GM12878 (cell line): ENCODE data around the gene DAGLA. TPM values are rescaled to one million over a fixed set of nuclear protein-coding genes. Genes with fewer than 3 reads are reported as not detected.

Experiments
- ATAC-seq: fragments of 200-7000 bp; cut with Tn5 transposase; 3 replicates; pipeline ENCODE4 v1.9.1; 2020; ENCODE audit warnings: mild to moderate bottlenecking, moderate library complexity
- BruUV-seq: library from RNA; stranded (reverse); fragments of 400-500 nt; replicated peaks from 2 replicates; lab custom pipeline; 2021; lab: Mats Ljungman, UMichigan
- CTCF ChIA-PET: fragments of 300-600 bp; sonication (Branson Sonifier 250); formaldehyde crosslinking; extraction: SDS; loops from one replicate; lab custom pipeline; 2021; ENCODE audit warnings: inconsistent platforms; lab: Yijun Ruan, JAX
- POLR2A ChIA-PET: fragments of 350-600 bp; formaldehyde crosslinking; extraction: SDS; loops from one replicate; lab custom pipeline; 2021; ENCODE audit warnings: inconsistent platforms; lab: Charles Lee
- RAD21 ChIA-PET: fragments of 300-600 bp; sonication (Branson Sonifier 250); formaldehyde crosslinking; loops from one replicate; lab custom pipeline; 2023; ENCODE audit warnings: antibody characterized with exemption; ENCODE audit not compliant: unreplicated experiment; lab: Charles Lee
- SMC1A ChIA-PET: fragments of 300-600 bp; sonication (Branson Sonifier 250); formaldehyde crosslinking; loops from one replicate; lab custom pipeline; 2023; ENCODE audit not compliant: unreplicated experiment, uncharacterized antibody; lab: Charles Lee
- DNase-seq: peaks from one replicate; pipeline ENCODE4 v3.0.0-alpha.2; 2011; ENCODE audit warnings: low read depth, low spot score
- FAIRE-seq: peaks from 3 replicates; lab custom pipeline; 2011; peaks lifted over from hg19 to GRCh38; lab: Jason Lieb, UNC
- H2AFZ ChIP-seq: 2 replicates; pipeline ENCODE4 v1.6.0; 2011; ENCODE audit warnings: low read depth, low read length, control low read depth; ENCODE audit not compliant: control insufficient read depth
- H3K27ac ChIP-seq: 2 replicates; pipeline ENCODE4 v1.5.1; 2011; ENCODE audit warnings: control low read depth; ENCODE audit not compliant: control insufficient read depth, insufficient read depth
- H3K27me3 ChIP-seq, 2 experiments: replicated peaks in 1 of 2; 2 replicates each; pipeline versions ENCODE4 v1.6.0 to v1.6.1; 2011; ENCODE audit warnings: low read length in 1 of 2; ENCODE audit not compliant: control insufficient read depth in 2 of 2, insufficient read depth in 2 of 2
- H3K36me3 ChIP-seq, 2 experiments: 2 replicates each; pipeline ENCODE4 v1.5.1; 2011; ENCODE audit warnings: low read length in 1 of 2; ENCODE audit not compliant: control insufficient read depth in 2 of 2, insufficient read depth in 2 of 2
- H3K4me1 ChIP-seq: 2 replicates; pipeline ENCODE4 v1.6.1; 2011; ENCODE audit warnings: mild to moderate bottlenecking, low read length, moderate library complexity, mixed read lengths; ENCODE audit not compliant: control insufficient read depth, insufficient read depth
- H3K4me2 ChIP-seq: 2 replicates; pipeline ENCODE4 v1.6.0; 2011; ENCODE audit warnings: control low read depth; ENCODE audit not compliant: control insufficient read depth, insufficient read depth
- H3K4me3 ChIP-seq: fragments of 200-600 bp; sonication (generic); 2 replicates; pipeline ENCODE4 v1.5.1; 2016
- H3K79me2 ChIP-seq: 2 replicates; pipeline ENCODE4 v1.6.0; 2011; ENCODE audit warnings: low read length; ENCODE audit not compliant: control insufficient read depth, insufficient read depth
- H3K9ac ChIP-seq: 2 replicates; pipeline ENCODE4 v1.8.0; 2011; ENCODE audit warnings: low read length, control low read depth, mixed read lengths; ENCODE audit not compliant: control insufficient read depth, insufficient read depth
- H3K9me3 ChIP-seq: replicated peaks from 3 replicates; pipeline ENCODE4 v1.5.1; 2011; ENCODE audit warnings: mild to moderate bottlenecking, low read length; ENCODE audit not compliant: control insufficient read depth, insufficient read depth
- H4K20me1 ChIP-seq: 2 replicates; pipeline ENCODE4 v1.6.0; 2011; ENCODE audit not compliant: control insufficient read depth, insufficient read depth
- ASH2L ChIP-seq: fragments of 300-600, 200-600 bp; sonication (generic); IDR thresholded peaks from 2 replicates; pipeline ENCODE4 v1.6.1; 2017; ENCODE audit warnings: low read depth, mild to moderate bottlenecking, borderline replicate concordance
- BRCA1 ChIP-seq: IDR thresholded peaks from 2 replicates; pipeline ENCODE4 v1.6.1; 2011; ENCODE audit warnings: low read depth, low read length, improper control_type of control experiment
- MEF2B ChIP-seq: fragments of 450-650 bp; IDR thresholded peaks from 2 replicates; pipeline ENCODE4 v1.6.1; 2018; ENCODE audit warnings: mild to moderate bottlenecking, moderate library complexity; ENCODE audit not compliant: partially characterized antibody, poor library complexity, severe bottlenecking
- POU2F2 ChIP-seq: IDR thresholded peaks from 3 replicates; pipeline ENCODE4 v1.6.1; 2011; ENCODE audit warnings: low read depth, mild to moderate bottlenecking, low read length, borderline replicate concordance
- TAF1 ChIP-seq: IDR thresholded peaks from 2 replicates; pipeline ENCODE4 v1.6.1; 2011; ENCODE audit warnings: mild to moderate bottlenecking, low read depth, low read length, borderline replicate concordance
- USF1 ChIP-seq: IDR thresholded peaks from 2 replicates; pipeline ENCODE4 v1.6.1; 2011; ENCODE audit warnings: borderline replicate concordance, low read depth, mild to moderate bottlenecking, moderate library complexity, mixed read lengths, low read length; ENCODE audit not compliant: insufficient read depth; ENCODE audit errors: extremely low read length
- ZBTB4 ChIP-seq: fragments of 450-650 bp; formaldehyde crosslinking; IDR thresholded peaks from 2 replicates; pipeline ENCODE4 v1.4.0; 2022; ENCODE audit warnings: mild to moderate bottlenecking, moderate library complexity
- ZNF622 ChIP-seq: fragments of 450-650 bp; IDR thresholded peaks from 2 replicates; pipeline ENCODE4 v1.6.1; 2017; ENCODE audit warnings: mild to moderate bottlenecking, inconsistent platforms
- WGBS: methylation state at CpG from one replicate; pipeline ENCODE4 v1.1.6; 2016; ENCODE audit warnings: low lambda C conversion rate; ENCODE audit not compliant: insufficient replicate concordance, insufficient coverage; ENCODE audit errors: missing lambda C conversion rate; 5-methylcytosine and 5-hydroxymethylcytosine counted together
- in situ Hi-C: fragments of 300-500 bp; cut with MboI; formaldehyde crosslinking; loops from 9 replicates; pipeline ENCODE4 v1.14.3; 2018; ENCODE audit warnings: mixed read lengths
- intact Hi-C: fragments of 100-400 bp; cut with micrococcal nuclease; formaldehyde crosslinking; loops from one replicate; pipeline ENCODE4 v1.14.2; 2022; ENCODE audit not compliant: unreplicated experiment
- polyA plus RNA-seq, 11 experiments: library from polyadenylated mRNA; depleted of rRNA in 4 of 11; unstranded in 6 of 11; stranded (reverse) in 5 of 11; fragments of >200 nt; fragmentation: Nextera tagmentation in 4 of 11; fragmentation: Illumina TruSeq in 1 of 11; extraction: Ambion mirVana in 4 of 11; extraction: Trizol in 1 of 11; gene quantifications; 1 replicate in 1 of 11; 2 replicates in 10 of 11; pipeline versions ENCODE4 v1.2.1 to v1.2.3, GENCODE V29; 2011 to 2016; ENCODE audit warnings: inconsistent platforms in 2 of 11, missing spikeins in 2 of 11, low read depth in 1 of 11
- total RNA-seq, 4 experiments: library from RNA; depleted of rRNA in 3 of 4; stranded (reverse); fragments of >200 nt in 3 of 4; fragmentation: Illumina TruSeq in 1 of 4; extraction: Trizol in 1 of 4; gene quantifications; 2 replicates each; pipeline versions ENCODE4 v1.2.1 to v1.2.3, GENCODE V29; 2013 to 2021
- TF ChIP-seq, protein P1 (sequence below): IDR thresholded peaks from 2 replicates; pipeline ENCODE4 v1.6.1; 2011; ENCODE audit warnings: low read depth, low read length, improper control_type of control experiment, borderline replicate concordance

The DAGLA gene
- total and polyA plus RNA-seq, 10 of the 15 experiments (the other 5 are each of a cell fraction or from before 2014, with no cell fraction given), result 0.05 TPM; not detected in 9

DNA sequence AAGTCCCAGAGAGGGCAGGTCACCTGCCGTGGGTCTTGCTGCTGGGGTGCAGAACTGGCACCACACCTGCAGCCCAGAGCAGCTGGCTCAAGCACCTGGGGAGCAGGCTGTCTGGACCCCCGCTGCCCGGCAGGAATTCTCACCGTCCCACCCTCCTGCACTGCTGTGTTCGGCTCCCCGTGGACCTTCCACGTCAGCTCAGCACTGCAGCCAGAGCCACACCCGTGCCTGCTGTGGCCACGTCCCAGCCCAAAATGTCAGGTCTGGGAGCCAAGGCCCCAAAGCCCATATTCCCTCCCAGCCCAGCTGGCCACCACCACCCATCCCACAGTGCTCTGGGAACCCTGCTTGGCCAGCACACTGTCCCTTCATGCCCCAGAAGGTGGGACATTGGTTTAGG is 44.2 kb downstream of the DAGLA start:
- Histone ChIP-seq H3K9me3 (no peaks in the 10 kb centered on the region), H2AFZ (no peak overlapping the region), H3K27me3 (no peaks in the 10 kb centered on the region), H3K79me2 (no peaks in the 10 kb centered on the region), H3K36me3 (no peaks in the 10 kb centered on the region), H3K4me2 (no peak overlapping the region), H3K9ac (no peak overlapping the region), H4K20me1 (no peaks in the 10 kb centered on the region), H3K4me3 (no peak overlapping the region), H3K27ac (no peak overlapping the region), H3K4me1 (no peaks in the 10 kb centered on the region)
- in situ Hi-C loops (no loop called here), intact Hi-C loops (no loop called here)
- TF ChIP-seq ZNF622, result no peak
- TF ChIP-seq ASH2L, result no peak
- no peak for TF ChIP-seq POU2F2
- TF ChIP-seq, protein P1, sequence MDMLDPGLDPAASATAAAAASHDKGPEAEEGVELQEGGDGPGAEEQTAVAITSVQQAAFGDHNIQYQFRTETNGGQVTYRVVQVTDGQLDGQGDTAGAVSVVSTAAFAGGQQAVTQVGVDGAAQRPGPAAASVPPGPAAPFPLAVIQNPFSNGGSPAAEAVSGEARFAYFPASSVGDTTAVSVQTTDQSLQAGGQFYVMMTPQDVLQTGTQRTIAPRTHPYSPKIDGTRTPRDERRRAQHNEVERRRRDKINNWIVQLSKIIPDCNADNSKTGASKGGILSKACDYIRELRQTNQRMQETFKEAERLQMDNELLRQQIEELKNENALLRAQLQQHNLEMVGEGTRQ, result no peak
- TF ChIP-seq MEF2B, result no peak
- TF ChIP-seq ZBTB4 (CRISPR knock-in tag), result no peak
- TF ChIP-seq USF1, result no peak
- TF ChIP-seq TAF1, result no peak
- TF ChIP-seq BRCA1, result no peak
- ChIA-PET SMC1A (interaction anchor here (0.5 kb wide), 1 partner anchor 122 kb away, joined by 3 read pairs; no protein-coding TSS in a partner anchor), POLR2A (no interaction called here), CTCF (interaction anchor here (1.0 to 2.2 kb wide), 3 partner anchors 9 to 23 kb away, joined by 3 to 9 read pairs (median 3); no protein-coding TSS in a partner anchor), RAD21 (no interaction called here)
- ATAC-seq (no peak), FAIRE-seq (no peak), DNase-seq (no peak)
- BruUV-seq, result no TSS peak
- WGBS, result 16% methylated on average over 9 of the region's 9 CpGs
